Measurements from ENCODE around the gene TRMT2A. TPM values are rescaled to one million over a fixed set of nuclear protein-coding genes. Genes with fewer than 3 reads are reported as not detected.
A peak's percentile ranks its signal among the peaks of the same experiment; 100 is the strongest.

Gene TRMT2A
- total and polyA plus RNA-seq, 2 of the 8 experiments (the other 6 are each of a cell fraction or from before 2014, with no cell fraction given): 44.9 to 50.3 TPM

DNA sequence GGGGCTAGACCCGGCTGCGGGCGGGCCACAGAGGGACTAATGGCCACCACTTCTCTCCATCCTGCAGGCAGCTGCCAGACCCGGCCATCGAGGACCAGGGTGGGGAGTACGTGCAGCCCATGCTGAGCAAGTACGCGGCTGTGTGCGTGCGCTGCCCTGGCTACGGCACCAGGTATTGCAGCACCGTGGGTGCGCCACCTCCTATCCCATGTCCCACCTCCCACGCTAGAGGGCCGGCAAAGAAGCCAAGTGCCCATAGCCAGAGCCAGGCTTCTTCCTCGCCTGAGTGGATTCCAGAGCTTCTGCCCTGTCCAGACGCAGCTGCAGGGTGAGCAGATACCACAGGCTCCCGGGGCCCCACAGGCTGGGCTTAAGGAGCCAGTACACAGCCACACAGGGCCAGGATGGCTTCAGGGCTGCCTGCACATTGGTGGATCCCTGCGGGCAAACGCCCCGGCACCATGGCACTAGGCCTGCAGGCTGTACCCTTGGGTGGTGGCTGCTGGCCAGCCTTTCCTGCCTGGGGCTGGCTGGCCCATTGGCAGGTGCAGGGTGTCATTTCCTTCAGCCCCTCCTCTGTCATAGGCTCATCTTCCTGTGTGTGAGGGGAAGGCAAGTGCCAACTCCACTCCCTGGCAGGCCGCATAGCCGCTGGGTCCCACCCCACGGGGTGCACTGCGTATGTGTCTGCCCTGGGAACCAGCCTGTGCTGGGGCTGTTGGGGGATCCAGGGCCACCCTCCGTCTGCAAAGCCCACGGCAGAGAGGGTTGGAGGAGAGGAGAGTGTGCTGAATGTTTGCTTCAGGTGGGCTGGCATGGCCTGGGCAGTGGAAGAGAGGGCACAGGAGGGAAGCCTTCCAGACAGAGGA lies 53.5 kb downstream of the TRMT2A start:
- FAIRE-seq: no peak
- Histone ChIP-seq H3K4ac (replicated peaks; ENCODE audit: insufficient read length, low read depth, low read length) (no peak overlapping the region), H2BK20ac (ENCODE audit: low read length) (no peak overlapping the region), H3K27ac (ENCODE audit: low read depth, low read length) (no peak overlapping the region), H4K5ac (ENCODE audit: insufficient read length, low read depth, low read length) (no peak overlapping the region), H4K20me1 (replicated peaks in 1 of 2; ENCODE audit: control insufficient read depth in 1 of 2, insufficient read depth in 2 of 2, low read length in 2 of 2) (peaks cover 0 to 6% of the 10 kb centered on the region in 2 experiments), H2BK12ac (ENCODE audit: low read depth, low read length) (no peak overlapping the region), H3K18ac (ENCODE audit: extremely low read depth, low read length) (no peak overlapping the region), H3K27me3 (replicated peaks in 1 of 4; ENCODE audit: control insufficient read depth in 3 of 4, extremely low read depth in 1 of 4, insufficient read depth in 3 of 4, low read length in 3 of 4) (no peaks in the 10 kb centered on the region; a peak in 1 of 7 replicates), H3K23ac (ENCODE audit: insufficient read length) (no peak overlapping the region), H3K79me2 (ENCODE audit: control insufficient read depth in 1 of 2, insufficient read depth in 2 of 2, low read length in 2 of 2) (no peaks in the 10 kb centered on the region), H3K4me1 (replicated peaks in 1 of 4; ENCODE audit: control insufficient read depth in 3 of 4, insufficient read depth in 4 of 4, low read length in 3 of 4) (no peaks in the 10 kb centered on the region), H2BK120ac (replicated peaks; ENCODE audit: low read depth, low read length) (no peak overlapping the region), H3K14ac (ENCODE audit: insufficient read length) (no peak overlapping the region), H3K9me3 (ENCODE audit: insufficient read depth in 2 of 2, low read depth in 1 of 2, low read length in 1 of 2) (no peaks in the 10 kb centered on the region), H4K8ac (ENCODE audit: extremely low read depth, insufficient read depth, low read length) (no peak overlapping the region), H3K4me2 (ENCODE audit: insufficient read depth in 1 of 2, low read depth in 2 of 2, low read length in 2 of 2) (no peak overlapping the region), H3K36me3 (ENCODE audit: control insufficient read depth in 2 of 4, insufficient read depth in 4 of 4, low read length in 3 of 4) (no peaks in the 10 kb centered on the region), H2AK5ac (ENCODE audit: low read depth, low read length) (no peak overlapping the region), H3K56ac (replicated peaks; ENCODE audit: insufficient read length, low read depth, low read length) (no peak overlapping the region), H4K91ac (replicated peaks; ENCODE audit: insufficient read length, low read length) (no peak overlapping the region), H3K23me2 (ENCODE audit: low read depth, low read length) (0 out of 2 replicates have a peak, but pooled peaks cover 2% of the 10 kb centered on the region), H3K79me1 (ENCODE audit: low read depth, low read length) (no peaks in the 10 kb centered on the region), H3K4me3 (ENCODE audit: extremely low read depth in 1 of 4, insufficient read depth in 2 of 4, low read depth in 3 of 4, low read length in 4 of 4) (no peak overlapping the region), H2BK15ac (ENCODE audit: low read length) (no peak overlapping the region), H2BK5ac (ENCODE audit: low read depth, low read length) (no peak overlapping the region), H3K9ac (replicated peaks in 1 of 4; ENCODE audit: extremely low read depth in 1 of 4, low read depth in 3 of 4, low read length in 3 of 4) (no peak overlapping the region), H2AFZ (ENCODE audit: low read length) (no peak overlapping the region)
- 93% methylated on average over 24 of the region's 27 CpGs; no CpG with 5 or more reads in 1 of the 2 experiments for WGBS, 2 experiments (ENCODE audit: extremely low coverage in 1 of 2, insufficient coverage in 1 of 2, insufficient read length in 1 of 2, insufficient replicate concordance in 2 of 2, low coverage in 1 of 2, low lambda C conversion rate in 2 of 2, missing lambda C conversion rate in 1 of 2)
- no peak for DNase-seq (ENCODE audit: low read depth in 1 of 2, low spot score in 2 of 2)
- POLR2A ChIA-PET (ENCODE audit: partially characterized antibody): interaction anchor here (1.4 kb wide), 1 partner anchor 16 kb away, joined by 3 read pairs; the partner anchor contains the start of gene DGCR8
- CTCF ChIA-PET (ENCODE audit: partially characterized antibody): interaction anchor here (0.8 kb wide), 1 partner anchor 110 kb away, joined by 3 read pairs; no protein-coding TSS in a partner anchor
- TF ChIP-seq, protein P1, sequence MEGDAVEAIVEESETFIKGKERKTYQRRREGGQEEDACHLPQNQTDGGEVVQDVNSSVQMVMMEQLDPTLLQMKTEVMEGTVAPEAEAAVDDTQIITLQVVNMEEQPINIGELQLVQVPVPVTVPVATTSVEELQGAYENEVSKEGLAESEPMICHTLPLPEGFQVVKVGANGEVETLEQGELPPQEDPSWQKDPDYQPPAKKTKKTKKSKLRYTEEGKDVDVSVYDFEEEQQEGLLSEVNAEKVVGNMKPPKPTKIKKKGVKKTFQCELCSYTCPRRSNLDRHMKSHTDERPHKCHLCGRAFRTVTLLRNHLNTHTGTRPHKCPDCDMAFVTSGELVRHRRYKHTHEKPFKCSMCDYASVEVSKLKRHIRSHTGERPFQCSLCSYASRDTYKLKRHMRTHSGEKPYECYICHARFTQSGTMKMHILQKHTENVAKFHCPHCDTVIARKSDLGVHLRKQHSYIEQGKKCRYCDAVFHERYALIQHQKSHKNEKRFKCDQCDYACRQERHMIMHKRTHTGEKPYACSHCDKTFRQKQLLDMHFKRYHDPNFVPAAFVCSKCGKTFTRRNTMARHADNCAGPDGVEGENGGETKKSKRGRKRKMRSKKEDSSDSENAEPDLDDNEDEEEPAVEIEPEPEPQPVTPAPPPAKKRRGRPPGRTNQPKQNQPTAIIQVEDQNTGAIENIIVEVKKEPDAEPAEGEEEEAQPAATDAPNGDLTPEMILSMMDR (IDR thresholded peaks at IDR 0.05; ENCODE audit: control extremely low read depth in 1 of 3, insufficient read depth in 1 of 3, low read depth in 1 of 3, low read length in 3 of 3): peak; percentile 7 to 33 (median 21); a peak in 3 of 4 replicates
- no peak for TF ChIP-seq TAF1 (IDR thresholded peaks at IDR 0.05; ENCODE audit: low read depth, low read length)
- TF ChIP-seq CHD2 (IDR thresholded peaks at IDR 0.05; ENCODE audit: low read length): no peak
